ENCODE data around the gene SYNDIG1. TPM values are rescaled to one million over a fixed set of nuclear protein-coding genes. Genes with fewer than 3 reads are reported as not detected.

Gene SYNDIG1
- total and polyA plus RNA-seq, 4 donors: 0.20 to 5.0 (median 0.63) TPM

GRCh38 chr20:24584078-24584477 is 114.6 kb downstream of the SYNDIG1 start:
- H3K4me1 ChIP-seq (ENCODE audit: control insufficient read depth in 5 of 5, insufficient read depth in 5 of 5, low read length in 5 of 5): peaks cover 0 to 16% (median 5%) of the 10 kb centered on the region in 5 donors
- no peak overlapping the region for H3K27ac ChIP-seq (ENCODE audit: low read depth in 1 of 2, low read length in 1 of 2)
- 89 to 92% methylated on average over 9 of the region's 9 CpGs for WGBS, 2 donors
- no peak overlapping the region for H3K9ac ChIP-seq (ENCODE audit: insufficient read depth in 1 of 2, low read length in 2 of 2)
- peaks cover 0 to 3% (median 0%) of the 10 kb centered on the region in 4 donors for H3K36me3 ChIP-seq (ENCODE audit: control insufficient read depth in 4 of 4, insufficient read depth in 4 of 4, low read length in 4 of 4)
- H3K27me3 ChIP-seq (ENCODE audit: control insufficient read depth in 3 of 3, insufficient read depth in 3 of 3, low read length in 2 of 3): no peaks in the 10 kb centered on the region
- TF ChIP-seq CTCF (IDR thresholded peaks at IDR 0.05; ENCODE audit: control extremely low read depth, extremely low read depth): no peak
- H3K9me3 ChIP-seq (ENCODE audit: control insufficient read depth in 4 of 4, insufficient read depth in 3 of 4, low read length in 3 of 4): no peaks in the 10 kb centered on the region
- no peak overlapping the region for H3K4me3 ChIP-seq
- no peak for DNase-seq
- no peak for ATAC-seq (ENCODE audit: insufficient read depth, low FRiP score)

- Histone ChIP-seq H3K27ac (ENCODE audit: low read depth in 1 of 2, low read length in 1 of 2) (no peak overlapping the region), H3K4me3 (no peak overlapping the region), H3K4me1 (ENCODE audit: control insufficient read depth in 5 of 5, insufficient read depth in 5 of 5, low read length in 5 of 5) (peaks cover 0 to 16% (median 5%) of the 10 kb centered on the region in 5 donors), H3K36me3 (ENCODE audit: control insufficient read depth in 4 of 4, insufficient read depth in 4 of 4, low read length in 4 of 4) (peaks cover 0 to 3% (median 0%) of the 10 kb centered on the region in 4 donors), H3K9me3 (ENCODE audit: control insufficient read depth in 4 of 4, insufficient read depth in 3 of 4, low read length in 3 of 4) (no peaks in the 10 kb centered on the region), H3K9ac (ENCODE audit: insufficient read depth in 1 of 2, low read length in 2 of 2) (no peak overlapping the region), H3K27me3 (ENCODE audit: control insufficient read depth in 3 of 3, insufficient read depth in 3 of 3, low read length in 2 of 3) (no peaks in the 10 kb centered on the region)
- TF ChIP-seq CTCF (IDR thresholded peaks at IDR 0.05; ENCODE audit: control extremely low read depth, extremely low read depth): no peak
- DNase-seq (peak; percentile 59 to 80 (median 72)), ATAC-seq (ENCODE audit: insufficient read depth, low FRiP score) (no peak)
- 84 to 89% methylated on average over 26 of the region's 26 CpGs for WGBS, 2 donors
These were observed 115.3 kb downstream of the SYNDIG1 start for GRCh38 chr20:24584538-24585356.

- Histone ChIP-seq H3K27me3 (ENCODE audit: control insufficient read depth in 3 of 3, insufficient read depth in 3 of 3, low read length in 2 of 3) (no peaks in the 10 kb centered on the region), H3K27ac (ENCODE audit: low read depth in 1 of 2, low read length in 1 of 2) (no peak overlapping the region), H3K4me1 (ENCODE audit: control insufficient read depth in 5 of 5, insufficient read depth in 5 of 5, low read length in 5 of 5) (peaks cover 0 to 16% (median 5%) of the 10 kb centered on the region in 5 donors), H3K4me3 (no peak overlapping the region), H3K36me3 (ENCODE audit: control insufficient read depth in 4 of 4, insufficient read depth in 4 of 4, low read length in 4 of 4) (peaks cover 0 to 3% (median 0%) of the 10 kb centered on the region in 4 donors), H3K9ac (ENCODE audit: insufficient read depth in 1 of 2, low read length in 2 of 2) (no peak overlapping the region), H3K9me3 (ENCODE audit: control insufficient read depth in 4 of 4, insufficient read depth in 3 of 4, low read length in 3 of 4) (no peaks in the 10 kb centered on the region)
- no peak for DNase-seq
- 87 to 88% methylated on average over 10 of the region's 10 CpGs for WGBS, 2 donors
- no peak for TF ChIP-seq CTCF (IDR thresholded peaks at IDR 0.05; ENCODE audit: control extremely low read depth, extremely low read depth)
- no peak for ATAC-seq (ENCODE audit: insufficient read depth, low FRiP score)
These were observed 116.5 kb downstream of the SYNDIG1 start for GRCh38 chr20:24585796-24586522.

Data from lung (tissue), 12 donors.